Measurements from ENCODE around the gene LRP5. TPM values are rescaled to one million over a fixed set of nuclear protein-coding genes. Genes with fewer than 3 reads are reported as not detected.
"Not testable (repeated sequence)": the region's sequence is repeated elsewhere in the genome, so short reads cannot be mapped to it uniquely, and the experiment has no call there.

The LRP5 gene
- total RNA-seq, 2 donors from 2014 or later = 34.6 to 60.9 TPM

GRCh38 chr11:68433541-68433940 lies 121.2 kb downstream of the LRP5 start:
- Histone ChIP-seq H3K27me3 (no peaks in the 10 kb centered on the region), H3K9me3 (peaks cover 6 to 10% of the 10 kb centered on the region in 2 donors), H3K4me1 (peaks cover 0 to 42% of the 10 kb centered on the region in 2 donors), H3K27ac (no peak overlapping the region), H3K36me3 (peaks cover 58% of the 10 kb centered on the region), H3K4me3 (no peak overlapping the region)
- DNase-seq (ENCODE audit: low spot score) = no peak
- no peak for TF ChIP-seq CTCF (IDR thresholded peaks at IDR 0.05)

GRCh38 chr11:68434159-68434558 lies 121.8 kb downstream of the LRP5 start:
- not testable (repeated sequence) for H3K27ac ChIP-seq; H3K4me3 ChIP-seq; H3K27me3 ChIP-seq; DNase-seq (ENCODE audit: low spot score); H3K9me3 ChIP-seq
- Histone ChIP-seq H3K4me1 (peaks cover 0 to 49% of the 10 kb centered on the region in 2 donors), H3K36me3 (peaks cover 60% of the 10 kb centered on the region)

- TF ChIP-seq CTCF (IDR thresholded peaks at IDR 0.05) = no peak
- DNase-seq (ENCODE audit: low spot score) = no peak
- H3K27me3 ChIP-seq = no peaks in the 10 kb centered on the region
- H3K27ac ChIP-seq = peak overlapping the region in 1 of 2 donors; percentile 63
- peaks cover 0 to 60% of the 10 kb centered on the region in 2 donors for H3K4me1 ChIP-seq
- no peaks in the 10 kb centered on the region for H3K9me3 ChIP-seq
- H3K36me3 ChIP-seq = peaks cover 58% of the 10 kb centered on the region
- H3K4me3 ChIP-seq = no peak overlapping the region
These were observed 123.9 kb downstream of the LRP5 start for GRCh38 chr11:68436162-68436888.

GRCh38 chr11:68436985-68437926 lies 124.9 kb downstream of the LRP5 start:
- Histone ChIP-seq H3K4me3 (no peak overlapping the region), H3K27me3 (no peaks in the 10 kb centered on the region), H3K4me1 (peaks cover 0 to 55% of the 10 kb centered on the region in 2 donors), H3K9me3 (no peaks in the 10 kb centered on the region), H3K27ac (peak overlapping the region; percentile 63 to 81), H3K36me3 (peaks cover 66% of the 10 kb centered on the region)
- peak; percentile 80 for DNase-seq (ENCODE audit: low spot score)
- TF ChIP-seq CTCF (IDR thresholded peaks at IDR 0.05) = peak in 1 of 2 donors; percentile 50

GRCh38 chr11:68437927-68438657 lies 125.7 kb downstream of the LRP5 start:
- no peak for DNase-seq (ENCODE audit: low spot score)
- Histone ChIP-seq H3K4me1 (peaks cover 0 to 46% of the 10 kb centered on the region in 2 donors), H3K4me3 (no peak overlapping the region), H3K36me3 (peaks cover 74% of the 10 kb centered on the region), H3K27ac (peak overlapping the region; percentile 63 to 81), H3K27me3 (no peaks in the 10 kb centered on the region), H3K9me3 (no peaks in the 10 kb centered on the region)
- TF ChIP-seq CTCF (IDR thresholded peaks at IDR 0.05) = no peak

All from right atrium auricular region (tissue), 2 donors.